Stimulated activated CD8-positive, alpha-beta memory T cell treated with anti-CD3 and anti-CD28 coated beads, Interleukin-15, amount 100 ng/mL, for 1 hour (primary cell): Measurements from ENCODE around the gene TCP11L1.
"Not testable (repeated sequence)": the region's sequence is repeated elsewhere in the genome, so short reads cannot be mapped to it uniquely, and the experiment has no call there.

Experiments used
- DNase-seq: peaks from one replicate; pipeline ENCODE4 v3.0.0-alpha.2; 2020; ENCODE audit warnings: low read depth

Gene TCP11L1

DNA sequence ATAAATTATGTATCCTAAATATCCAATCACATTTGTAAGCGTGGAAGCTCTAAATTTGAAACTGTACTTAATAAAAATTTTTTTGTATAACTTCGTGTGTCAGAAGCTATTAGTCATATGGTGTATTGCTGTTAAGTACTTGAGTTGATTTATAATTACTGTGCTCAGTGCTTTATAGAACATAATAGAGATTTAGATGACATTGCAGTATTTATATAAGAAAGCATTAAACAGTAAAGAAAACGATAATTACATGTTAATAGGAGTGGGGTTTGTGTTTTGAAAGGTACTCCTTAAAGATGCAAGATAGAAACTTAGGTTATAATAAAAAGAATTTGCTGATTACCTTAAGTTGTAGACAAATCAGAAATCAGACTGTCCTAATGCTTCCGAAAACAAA is 5.9 kb upstream of the TCP11L1 start:
- no peak for DNase-seq

DNA sequence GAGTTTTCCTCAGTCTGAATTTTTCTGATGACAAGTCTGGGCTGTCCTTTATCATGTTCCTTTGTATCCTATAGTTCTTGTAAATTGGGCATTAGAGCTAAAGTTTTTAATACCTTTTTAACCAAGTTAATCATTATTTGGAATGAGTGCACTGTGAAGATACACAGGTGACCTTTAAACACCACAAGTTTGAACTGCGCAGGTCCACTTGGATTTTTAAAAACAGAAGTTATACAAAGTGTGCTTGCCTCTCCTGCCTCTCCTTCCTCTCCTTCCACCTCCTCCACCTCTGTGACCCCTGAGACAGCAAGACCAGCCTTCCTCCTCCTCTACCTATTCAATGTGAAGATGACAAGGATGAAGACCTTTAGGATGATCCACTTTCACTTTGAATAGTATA is 4.4 kb upstream of the TCP11L1 start:
- no peak for DNase-seq

DNA sequence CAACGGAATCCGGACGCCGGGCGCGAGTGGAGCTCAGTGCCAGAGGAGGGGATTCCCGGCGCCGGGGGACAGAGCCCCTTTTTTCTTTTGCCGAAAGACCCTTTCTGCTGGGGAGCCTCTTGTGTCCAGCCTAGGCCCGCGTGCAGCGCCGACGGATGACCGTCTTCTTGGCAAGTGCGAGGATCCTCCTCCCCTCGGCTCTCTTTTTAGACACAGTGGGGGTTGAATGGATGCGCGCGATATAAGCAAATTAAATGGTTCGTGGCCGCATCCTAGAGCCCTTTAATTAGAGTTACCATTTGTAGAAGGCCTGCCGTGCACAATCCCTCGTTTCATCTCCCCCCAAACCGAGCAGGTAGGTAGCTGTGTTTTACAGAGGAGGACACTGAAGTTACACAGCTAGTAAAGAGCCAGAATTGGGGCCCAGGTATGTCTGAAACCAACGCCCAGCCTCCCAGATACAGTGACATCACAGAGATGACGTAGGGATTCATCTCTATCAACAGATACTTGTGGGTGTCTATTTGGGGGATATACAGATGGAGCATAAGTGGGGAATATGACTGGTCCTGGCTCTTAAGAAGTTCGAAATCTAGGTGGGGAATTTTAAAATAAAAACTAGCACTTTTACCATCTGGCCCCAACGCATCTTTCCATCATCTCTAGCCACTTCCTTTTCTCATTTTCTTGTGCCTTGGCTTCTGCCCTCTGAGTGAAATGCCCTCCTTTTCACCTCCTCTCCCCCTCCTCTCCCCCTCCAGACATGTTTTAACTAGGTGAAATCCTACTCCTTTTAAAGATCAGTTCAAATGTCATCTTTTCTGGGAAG is 875 bp downstream of the TCP11L1 start:
- DNase-seq, result no peak

DNA sequence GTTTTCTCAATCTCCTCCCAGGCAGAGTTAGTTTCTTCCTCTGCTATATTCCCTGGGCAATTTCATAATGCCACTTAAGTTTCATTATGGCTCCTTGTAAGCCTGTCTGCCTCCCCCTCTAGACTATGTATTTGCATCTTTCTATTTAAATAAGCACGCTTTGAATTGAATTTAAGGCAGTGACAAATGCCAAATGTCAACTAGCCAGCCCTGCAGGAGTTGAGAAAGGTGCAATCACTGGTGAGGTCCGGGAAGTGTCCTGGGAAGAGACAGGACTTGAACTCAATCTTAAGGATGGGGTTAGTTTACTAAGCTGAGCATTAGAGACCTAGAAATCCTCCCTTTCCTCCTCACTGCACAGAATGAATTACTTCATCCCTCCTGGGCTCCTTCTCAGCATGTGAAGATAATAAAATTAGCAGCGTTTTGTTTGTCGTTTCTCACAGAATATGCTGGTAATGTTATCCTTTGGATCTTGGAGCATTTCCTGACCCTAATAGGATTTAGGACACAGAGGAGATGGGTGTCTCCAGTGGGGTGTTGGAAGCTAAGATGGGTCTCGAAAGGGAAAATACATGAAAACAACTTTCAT is 1.6 kb downstream of the TCP11L1 start:
- DNase-seq, result no peak

DNA sequence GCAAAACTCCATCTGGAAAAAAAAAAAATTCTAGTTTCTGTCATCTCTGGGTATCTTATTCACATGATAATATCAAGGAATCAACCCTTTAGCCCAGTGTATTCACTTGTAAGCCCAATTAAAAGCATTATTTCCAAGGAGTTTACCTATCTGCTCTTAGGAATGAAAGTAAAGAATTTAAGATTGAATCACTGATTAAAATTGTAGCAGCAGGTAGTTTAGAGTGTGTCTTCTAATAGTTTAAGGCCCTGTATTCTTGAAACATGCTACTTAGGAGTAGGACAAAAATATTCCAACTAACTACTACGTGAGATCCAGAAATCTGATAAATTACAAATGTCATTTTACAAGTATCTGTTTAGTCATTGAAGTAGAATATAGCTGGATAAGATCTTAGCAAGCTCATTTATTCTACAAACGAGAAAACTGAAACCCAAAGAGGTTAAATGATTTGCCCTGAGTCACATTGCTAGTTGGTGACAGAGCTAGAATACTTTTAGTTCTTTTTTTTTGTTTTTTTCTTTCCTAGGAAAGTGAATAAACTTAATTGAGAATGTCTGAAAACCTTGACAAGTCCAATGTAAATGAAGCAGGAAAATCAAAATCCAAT is 4.0 kb downstream of the TCP11L1 start:
- no peak for DNase-seq

DNA sequence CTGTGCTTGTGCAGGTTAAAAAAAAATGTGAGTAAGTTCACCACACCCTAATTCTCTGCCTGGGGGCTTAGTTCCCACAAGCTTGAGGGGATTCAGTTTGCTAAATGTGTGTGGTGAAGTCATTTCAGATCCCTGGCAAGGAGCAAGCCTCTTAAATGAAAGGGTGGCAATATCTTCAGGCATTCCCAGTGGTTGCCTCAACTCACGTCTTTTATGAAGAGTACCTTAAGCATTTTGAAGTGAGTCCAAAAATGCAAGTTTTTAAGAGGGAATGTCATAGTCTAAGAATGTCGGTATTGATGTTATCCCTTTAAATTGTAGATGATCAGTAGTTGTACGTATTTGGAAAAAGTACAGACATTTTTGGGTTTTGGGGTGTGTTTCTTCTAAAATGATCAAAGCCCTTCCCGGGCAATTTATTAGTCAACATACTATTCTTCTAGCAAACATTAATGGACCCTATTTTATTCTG is 4.9 kb downstream of the TCP11L1 start:
- no peak for DNase-seq

DNA sequence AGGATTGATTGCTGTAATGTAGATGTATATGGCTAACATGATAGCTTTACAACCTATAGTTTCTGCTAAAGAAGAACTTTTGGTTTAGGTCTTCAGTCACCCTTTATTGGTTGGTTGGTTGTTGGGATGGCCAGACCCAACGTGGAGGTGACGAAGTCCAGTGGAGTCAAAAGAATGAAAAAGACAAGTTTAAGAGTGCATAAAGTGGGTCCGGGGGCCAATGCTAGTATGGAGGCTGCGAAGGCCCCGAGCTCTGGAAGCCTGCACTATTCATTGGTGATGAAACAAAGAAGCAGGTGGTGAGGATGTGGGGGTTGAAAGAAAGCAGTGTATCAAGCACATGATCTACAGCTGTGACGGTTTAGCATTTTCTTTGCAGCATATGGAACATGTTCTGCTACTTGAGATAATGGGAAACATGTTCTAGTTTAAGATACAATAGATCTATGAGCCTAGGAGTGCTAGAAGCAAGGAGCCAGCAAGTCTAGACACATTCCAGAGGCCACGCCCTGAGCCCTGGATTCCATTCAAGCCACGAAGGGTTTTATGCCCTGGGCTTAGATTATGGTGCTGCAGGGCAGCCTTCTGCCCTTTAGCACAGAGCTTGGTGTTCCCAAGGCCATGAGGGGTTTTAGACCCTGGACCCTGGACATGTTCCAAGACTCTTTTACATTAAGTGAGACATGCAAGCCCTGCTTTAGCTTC is 6.3 kb downstream of the TCP11L1 start:
- no peak for DNase-seq

DNA sequence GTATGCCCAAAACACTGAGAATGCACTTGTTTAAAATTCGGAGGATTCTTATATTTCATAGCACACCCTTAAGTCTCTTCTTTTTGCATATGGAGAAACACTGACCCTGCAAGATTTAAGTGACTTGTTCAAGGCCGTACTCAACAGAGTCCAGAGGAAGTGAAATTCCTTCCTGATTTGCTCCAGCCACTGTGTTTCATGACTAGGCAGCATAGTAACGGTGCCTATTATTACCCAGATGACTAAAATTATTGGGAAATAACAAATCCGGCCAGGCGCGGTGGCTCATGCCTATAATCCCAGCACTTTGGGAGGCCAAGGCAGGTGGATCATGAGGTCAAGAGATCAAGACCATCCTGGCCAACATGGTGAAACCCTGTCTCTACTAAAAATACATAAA is 9.3 kb downstream of the TCP11L1 start:
- DNase-seq, result not testable (repeated sequence)

DNA sequence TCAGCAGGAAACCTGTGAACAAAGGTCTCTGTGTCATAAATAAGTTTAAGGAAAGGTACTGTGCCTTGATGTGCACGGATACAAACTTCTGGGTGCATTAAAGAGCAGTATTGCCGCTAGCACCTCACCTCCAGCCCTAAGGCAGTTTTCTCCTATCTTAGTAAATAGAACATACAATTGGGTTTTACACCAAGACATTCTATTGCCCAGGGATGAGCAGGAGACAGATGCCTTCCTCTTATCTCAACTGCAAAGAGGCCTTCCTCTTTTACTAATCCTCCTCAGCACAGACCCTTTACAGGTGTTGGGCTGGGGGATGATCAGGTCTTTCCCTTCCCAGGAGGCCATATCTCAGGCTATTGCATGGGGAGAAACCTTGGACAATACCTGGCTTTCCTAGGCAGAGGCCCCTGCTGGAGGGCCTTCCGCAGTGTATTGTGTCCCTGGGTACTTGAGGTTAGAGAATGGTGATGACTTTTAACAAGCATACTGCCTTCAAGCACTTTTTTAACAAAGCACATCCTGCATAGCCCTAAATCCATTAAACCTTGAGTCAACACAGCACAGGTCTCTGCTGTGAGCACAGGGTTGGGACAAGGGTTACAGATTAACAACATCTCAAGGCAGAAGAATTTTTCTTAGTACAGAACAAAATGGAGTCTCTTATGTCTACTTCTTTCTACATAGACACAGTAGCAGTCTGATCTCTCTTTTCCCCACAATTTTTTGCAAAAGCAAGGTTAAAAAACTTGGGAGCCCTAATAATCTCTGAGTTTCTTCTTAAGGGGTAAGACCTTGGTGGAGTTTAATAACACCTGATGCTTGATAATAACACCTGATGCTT is 10.4 kb downstream of the TCP11L1 start:
- DNase-seq, result not testable (repeated sequence)

DNA sequence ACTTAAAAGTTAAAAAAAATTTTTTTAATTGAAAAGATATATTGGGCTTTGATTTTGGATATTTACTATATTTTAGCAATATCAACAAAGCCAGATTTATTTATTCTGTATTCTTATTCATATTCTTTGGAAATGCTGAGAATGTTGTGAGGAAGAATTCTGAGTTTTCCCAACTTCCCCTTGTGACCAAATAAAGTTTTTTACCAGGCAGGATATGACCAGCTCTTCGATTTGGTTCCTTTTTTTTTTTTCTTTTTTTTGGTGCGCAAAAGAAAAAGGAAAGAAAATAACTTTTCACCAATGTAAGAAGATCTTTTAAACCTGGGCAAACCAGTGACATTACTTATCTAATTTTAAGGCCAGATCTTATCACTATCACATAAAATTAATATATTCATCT is 12.9 kb downstream of the TCP11L1 start:
- no peak for DNase-seq

DNA sequence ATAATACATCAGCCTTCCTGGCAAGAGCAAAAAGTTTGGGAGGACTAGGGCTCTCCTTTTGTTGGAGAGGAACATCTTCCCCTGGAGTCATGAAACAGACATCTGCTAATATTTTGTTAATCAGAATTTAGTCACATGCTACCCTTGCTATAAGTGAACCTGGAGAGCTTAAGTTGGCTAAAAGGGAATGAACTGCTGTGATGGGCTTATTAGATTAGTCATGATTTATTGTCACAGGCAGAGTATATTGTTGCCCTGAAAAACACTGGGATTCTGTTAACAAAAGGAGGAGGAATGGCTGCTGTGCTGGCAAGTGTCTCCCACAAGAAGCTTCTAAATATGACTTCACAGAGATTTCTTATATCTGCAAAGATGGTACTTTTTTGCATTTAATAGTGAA is 16.0 kb downstream of the TCP11L1 start:
- DNase-seq, result no peak

DNA sequence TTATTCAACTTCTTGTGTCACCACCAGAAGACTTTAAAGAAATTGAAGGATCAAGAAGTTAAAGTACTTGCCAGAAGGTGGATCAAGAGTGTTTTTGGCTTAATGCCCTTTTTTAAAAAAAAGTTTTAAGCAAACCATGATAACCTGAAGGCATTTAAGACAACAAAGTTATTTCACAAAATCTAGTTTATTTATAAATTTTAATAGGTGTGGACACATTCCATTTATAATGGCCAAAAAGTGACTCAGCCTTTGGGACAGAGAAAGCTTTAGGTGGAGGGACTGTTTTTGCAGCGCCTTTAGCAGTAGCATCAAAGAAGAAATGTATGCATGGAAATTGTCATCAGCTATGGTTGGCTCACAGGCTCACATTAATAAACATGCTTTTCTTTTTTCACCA is 17.9 kb downstream of the TCP11L1 start:
- no peak for DNase-seq

DNA sequence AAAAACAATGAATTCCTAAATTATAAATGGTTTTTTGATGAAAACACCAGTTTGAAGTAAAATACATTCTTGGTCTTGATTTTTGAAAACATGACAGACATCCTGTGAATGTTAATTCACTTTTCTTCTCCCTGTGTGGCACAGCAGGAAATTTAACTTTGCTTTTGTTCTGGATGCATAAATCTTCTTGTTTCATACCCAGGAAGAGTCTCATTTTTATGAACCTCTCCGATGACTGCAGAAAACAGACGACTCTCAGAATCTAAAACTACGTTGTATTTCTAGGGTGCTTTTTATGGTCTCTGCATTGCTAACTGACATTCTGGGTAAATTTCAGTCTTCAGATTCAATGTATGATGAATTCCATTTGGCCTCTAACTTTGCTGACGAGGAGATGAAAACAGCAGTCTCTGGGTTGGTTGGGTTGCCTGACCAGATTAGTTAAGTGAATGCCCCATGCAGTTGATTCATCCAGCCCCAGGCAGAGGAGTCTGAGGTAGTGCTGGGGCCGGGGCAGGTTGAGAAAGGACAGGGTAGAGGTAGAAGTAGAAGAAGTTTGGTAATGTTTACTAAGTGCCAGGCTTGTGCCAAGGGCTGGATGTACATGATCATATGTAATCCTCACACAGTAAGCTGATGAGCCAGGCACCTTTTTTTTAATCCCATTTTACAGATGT is 20.1 kb downstream of the TCP11L1 start:
- DNase-seq, result no peak

DNA sequence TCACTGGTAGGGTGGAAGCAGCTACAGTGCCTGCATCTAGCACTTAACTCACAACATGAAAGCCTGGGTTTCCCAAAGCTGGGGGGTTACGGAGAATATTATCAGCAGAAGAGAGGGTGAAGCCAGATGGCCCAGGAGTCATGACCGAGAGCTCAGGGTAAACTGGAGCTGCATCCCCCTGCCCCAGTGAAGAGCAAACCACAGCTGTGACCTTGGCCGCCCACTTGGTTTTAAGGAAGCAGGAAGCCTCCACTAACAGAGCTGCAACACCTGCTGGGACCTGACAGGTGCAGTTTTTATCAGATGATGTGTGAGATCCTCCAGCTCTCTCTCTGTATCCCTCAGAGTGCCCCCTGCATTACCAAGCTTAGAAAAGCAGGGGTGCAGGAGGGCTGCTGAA is 20.9 kb downstream of the TCP11L1 start:
- DNase-seq, result no peak

DNA sequence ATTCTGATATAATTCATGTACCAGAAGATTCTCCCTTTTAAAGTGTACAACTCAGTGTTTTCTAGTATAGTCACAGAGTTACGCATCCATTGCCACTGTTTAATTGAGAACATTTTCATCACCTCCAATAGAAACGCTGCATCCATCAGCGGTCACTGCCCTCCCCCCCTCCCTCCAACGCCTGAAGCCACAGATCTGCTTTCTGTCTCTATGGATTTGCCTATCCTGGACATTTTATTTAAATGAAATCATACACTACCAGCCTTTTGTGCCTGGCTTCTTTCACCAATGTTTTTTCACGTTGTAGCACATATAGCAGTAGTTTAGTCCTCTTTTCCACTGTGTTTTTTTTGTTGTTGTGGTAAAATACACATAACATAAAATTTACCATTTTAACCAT is 22.8 kb downstream of the TCP11L1 start:
- no peak for DNase-seq

DNA sequence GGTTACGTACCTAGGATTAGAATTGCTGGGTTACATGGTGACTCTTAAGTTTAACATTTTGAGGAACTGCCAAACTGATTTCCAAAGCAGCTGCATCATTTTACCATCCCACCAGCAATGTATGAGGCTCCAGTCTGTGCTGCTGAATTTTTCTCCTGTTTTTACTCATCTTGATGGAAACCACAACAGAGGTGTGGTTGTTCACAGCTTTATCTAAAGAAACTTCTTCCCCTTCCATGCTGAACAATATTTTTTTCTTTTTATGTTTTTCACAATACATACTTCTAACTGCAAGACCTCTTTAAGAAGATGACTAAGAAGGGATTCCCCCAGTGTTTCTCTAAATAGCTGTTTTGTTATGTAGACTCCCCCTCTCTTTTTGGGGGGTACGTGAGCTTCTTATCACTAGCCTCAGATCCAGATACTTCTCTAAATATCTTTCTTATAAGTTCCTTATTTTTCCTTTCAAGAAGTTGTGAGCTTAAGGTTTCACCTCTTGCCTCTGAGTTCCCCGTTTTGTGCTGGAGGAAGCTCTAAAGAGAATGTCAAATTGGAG is 24.0 kb downstream of the TCP11L1 start:
- no peak for DNase-seq

DNA sequence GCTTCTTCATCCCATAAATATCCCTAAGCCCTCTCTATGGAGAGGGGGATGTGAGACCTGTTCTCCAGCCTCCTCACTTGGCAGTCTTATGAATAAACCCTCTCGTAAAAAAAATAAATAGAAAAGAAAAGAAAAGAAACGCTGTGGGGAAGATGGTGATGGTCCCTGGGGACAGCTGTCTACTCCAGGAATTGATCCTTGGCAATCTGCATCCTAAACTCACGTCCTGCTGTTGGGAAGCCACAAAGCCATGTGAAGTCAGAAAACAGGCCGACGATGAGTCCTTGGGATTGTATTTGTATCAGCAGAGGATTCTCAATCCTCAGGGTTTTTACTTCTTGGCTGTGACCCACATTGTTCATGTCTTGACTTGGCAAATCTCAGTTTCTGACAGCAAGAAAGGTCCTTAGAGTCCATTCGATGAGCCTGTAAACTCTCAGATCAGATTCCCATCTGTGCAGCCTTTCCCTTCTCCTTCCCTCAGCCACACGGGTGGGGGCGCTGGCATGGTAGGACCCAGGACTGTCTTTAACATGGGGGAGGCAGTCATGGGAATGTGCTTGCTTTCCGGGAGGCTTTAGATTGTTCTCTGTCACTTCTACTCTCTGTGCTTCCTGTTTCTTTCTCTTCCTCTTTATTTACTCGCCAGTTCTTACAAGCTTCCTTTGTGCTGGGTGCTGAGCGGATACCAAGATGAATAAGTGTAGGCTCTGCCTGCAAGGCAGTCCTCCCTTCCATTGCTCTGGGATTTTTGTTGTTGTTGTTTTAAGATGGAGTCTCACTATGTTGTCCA is 24.9 kb downstream of the TCP11L1 start:
- DNase-seq, result no peak

DNA sequence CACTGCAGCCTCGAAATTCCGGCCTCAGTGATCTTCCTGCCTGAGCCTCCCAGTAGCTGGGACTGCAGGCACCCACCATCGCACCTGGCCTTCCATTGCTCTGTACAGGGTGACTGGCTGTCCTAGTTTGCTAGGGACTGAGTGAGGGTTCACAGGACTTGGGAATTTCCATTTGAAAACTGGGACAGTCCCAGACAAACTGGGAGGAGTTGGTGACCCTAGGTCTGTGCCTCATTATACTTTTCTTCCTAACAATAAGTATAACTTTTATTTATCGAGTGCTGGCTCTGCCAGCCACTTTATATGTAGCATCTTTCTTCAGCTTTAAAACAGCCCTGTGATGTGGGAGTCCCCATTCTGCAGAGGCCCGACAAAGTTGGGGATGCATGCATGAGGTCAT is 25.5 kb downstream of the TCP11L1 start:
- DNase-seq, result no peak

DNA sequence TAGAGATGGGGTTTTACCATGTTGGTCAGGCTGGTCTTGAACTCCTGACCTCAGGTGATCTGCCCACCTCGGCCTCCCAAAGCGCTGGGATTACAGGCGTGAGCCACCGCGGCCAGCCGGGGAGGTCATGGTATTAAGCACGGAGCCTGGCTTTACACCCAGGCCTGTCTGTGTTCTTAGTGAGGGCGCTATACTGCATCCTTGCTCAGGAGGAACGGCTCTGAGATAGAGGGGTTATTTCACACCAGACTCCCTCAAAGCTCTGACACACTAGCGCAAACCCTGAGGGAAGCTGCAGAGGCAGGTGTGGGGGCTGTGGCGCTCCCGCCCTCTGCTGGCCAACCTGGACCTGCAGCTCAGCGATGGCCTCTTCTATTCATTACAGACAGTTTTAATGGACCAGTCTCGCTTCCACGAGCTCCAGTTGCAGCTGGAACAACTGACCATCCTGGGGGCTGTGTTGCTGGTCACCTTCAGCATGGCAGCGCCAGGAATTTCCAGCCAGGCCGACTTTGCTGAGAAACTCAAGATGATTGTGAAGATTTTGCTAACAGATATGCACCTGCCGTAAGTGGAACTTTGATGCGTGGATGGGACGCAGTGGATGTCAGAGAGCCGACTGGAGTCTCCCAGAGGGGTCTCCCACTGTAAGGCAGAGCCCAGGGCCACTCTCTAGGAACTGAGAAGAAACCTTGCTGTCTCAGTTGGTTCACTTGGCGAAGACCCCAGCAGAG is 26.2 kb downstream of the TCP11L1 start:
- DNase-seq, result peak; percentile 40
